Measurements from ENCODE around the gene CLDN18. TPM values are rescaled to one million over a fixed set of nuclear protein-coding genes. Genes with fewer than 3 reads are reported as not detected.
A peak's percentile ranks its signal among the peaks of the same experiment; 100 is the strongest.

CLDN18 gene
- polyA plus RNA-seq, 1 donor, result 0.44 TPM

GRCh38 chr3:138027821-138028220 lies 17.9 kb downstream of the CLDN18 start:
- no peak for DNase-seq

- no peak for DNase-seq
Observed at GRCh38 chr3:138030734-138031280, 20.8 kb downstream of the CLDN18 start.

- no peak for DNase-seq
Observed at GRCh38 chr3:138031536-138031935, 21.6 kb downstream of the CLDN18 start.

- no peak for DNase-seq
Observed at GRCh38 chr3:138032567-138032966, 22.6 kb downstream of the CLDN18 start.

GRCh38 chr3:138033202-138033691 lies 23.3 kb downstream of the CLDN18 start:
- no peak for DNase-seq

DNA sequence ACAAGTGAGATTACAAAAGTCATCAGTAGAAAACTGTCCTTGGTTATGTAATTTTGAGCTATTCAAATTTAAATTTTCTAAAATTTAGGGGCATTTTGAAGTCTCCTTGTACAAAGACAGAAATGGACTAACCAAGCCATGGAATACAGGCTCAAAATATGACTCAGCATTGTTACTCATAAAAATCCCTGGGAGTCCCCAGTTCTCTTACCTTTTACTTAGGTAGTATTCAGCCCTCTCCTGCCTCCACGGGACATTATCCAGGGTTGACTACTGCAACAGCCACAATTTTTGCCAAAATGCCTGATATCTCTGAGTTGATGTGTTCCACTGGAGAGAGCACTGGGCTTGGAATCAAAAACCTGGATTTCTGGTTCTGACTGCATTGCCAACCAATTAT lies 25.0 kb downstream of the CLDN18 start:
- DNase-seq, result no peak

GRCh38 chr3:138036572-138036971 lies 26.6 kb downstream of the CLDN18 start:
- no peak for DNase-seq

DNA sequence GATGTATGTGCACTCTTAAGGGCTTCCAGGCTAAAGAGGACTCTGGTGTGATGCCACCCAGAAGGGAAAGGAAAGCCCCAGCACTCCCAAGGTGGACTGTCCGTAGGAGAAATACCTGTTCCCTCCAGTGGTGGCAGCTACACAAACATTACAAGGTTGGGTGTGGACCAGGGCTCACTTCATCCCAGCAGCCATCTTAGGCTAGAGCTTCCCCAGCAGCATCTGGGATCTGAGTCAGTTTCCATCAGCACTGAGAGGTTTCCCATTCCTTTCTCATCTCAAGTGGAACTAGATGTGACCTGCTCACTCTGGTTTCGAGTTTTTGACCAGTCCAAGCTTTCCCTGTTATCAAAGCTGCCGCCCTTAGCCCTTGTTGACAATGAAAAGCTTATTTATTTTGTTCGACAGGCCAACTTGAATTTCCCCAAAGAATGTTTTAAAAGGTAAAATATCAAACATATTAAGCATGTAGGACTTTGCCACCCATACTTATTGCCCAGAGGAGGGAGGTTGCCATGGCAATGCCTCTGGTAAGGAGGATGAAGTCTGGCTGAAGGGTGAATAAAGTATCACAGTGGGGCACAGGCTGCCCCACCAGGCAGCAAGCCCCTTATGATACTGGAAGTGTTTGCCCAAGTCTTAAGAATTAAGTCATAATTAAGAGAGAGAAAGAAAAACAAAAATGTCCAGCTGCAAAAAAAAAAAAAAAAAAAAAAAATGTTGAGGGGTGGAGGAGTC lies 28.9 kb downstream of the CLDN18 start:
- no peak for DNase-seq

DNA sequence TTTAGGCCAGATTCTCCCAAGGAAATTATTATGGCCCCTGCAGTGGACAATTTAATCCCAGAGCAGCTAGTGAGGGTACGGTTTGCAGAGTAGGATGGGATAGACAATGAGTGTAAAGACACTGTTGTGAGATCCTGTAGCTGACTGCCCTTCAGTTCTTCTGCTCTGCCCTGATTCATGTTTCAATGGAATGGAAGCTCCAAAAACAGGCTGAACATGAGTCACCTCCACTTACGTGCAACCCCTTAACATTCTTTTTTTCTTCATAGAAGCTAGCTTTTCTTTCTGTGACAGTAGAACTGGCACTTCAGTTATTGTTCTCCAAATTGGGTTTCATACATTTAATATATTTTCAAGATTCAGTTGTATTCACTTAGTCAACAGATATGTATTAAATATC lies 32.1 kb downstream of the CLDN18 start:
- DNase-seq, result no peak

GRCh38 chr3:138043266-138044029 lies 33.5 kb downstream of the CLDN18 start:
- DNase-seq, result no peak

- DNase-seq, result no peak
Observed at GRCh38 chr3:138046085-138046484, 36.1 kb downstream of the CLDN18 start.

DNA sequence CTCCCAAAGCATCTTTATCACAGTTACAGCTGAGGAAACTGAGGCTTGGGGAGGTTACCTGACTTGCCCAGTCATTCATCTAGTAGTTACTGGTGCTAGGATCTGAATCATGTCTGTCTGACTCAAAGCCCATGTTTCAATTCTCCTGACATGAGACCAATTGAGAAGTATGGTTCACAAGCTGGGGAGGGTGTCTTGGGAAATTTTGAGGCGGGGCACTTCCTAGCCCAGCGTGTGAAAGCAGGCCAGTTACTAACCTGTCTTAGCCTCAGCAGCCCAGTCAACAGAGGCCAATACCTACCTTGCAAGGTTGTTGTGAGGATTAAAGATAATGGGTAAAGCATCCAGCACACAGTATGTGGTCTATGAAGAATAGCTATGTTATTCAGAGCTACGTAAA lies 37.0 kb downstream of the CLDN18 start:
- DNase-seq, result no peak

GRCh38 chr3:138047596-138048158 lies 37.7 kb downstream of the CLDN18 start:
- no peak for DNase-seq

DNA sequence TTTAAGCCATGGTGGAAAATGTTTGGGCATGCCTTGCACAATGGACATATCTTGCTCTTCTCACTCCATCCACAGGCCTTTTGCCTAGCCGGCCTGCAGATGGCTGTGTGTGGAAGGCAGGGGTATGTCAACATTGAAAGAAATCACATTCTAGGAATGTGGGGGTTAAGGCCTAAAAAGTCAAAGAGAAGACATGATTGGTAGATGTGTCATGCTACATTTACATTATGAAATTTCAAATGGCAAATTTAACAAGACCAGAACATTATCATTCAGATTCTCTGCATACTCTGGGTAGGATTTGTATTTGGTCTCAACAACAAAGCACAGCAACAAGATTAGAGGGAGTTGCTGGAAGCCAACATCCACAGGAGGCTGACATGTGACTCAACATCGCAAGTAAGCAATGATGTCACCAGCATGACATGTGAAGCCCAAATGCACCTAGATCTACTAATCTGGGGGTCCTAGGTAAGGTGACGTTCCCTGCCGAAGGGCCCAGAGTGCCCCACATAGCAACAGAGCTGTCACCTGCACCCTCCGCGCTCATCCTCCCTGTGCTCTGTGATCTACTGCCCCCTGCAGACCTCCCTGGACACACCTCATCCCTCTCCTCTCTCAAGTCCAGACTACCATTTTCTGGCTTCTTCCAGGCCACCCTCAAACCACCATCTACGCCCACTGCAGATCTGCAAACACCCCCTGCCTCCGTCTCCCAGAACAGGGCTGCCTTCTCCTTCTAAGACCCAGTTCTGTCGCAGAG lies 39.4 kb downstream of the CLDN18 start:
- no peak for DNase-seq

GRCh38 chr3:138051947-138052802 lies 42.2 kb downstream of the CLDN18 start:
- no peak for DNase-seq

GRCh38 chr3:138054057-138054456 lies 44.1 kb downstream of the CLDN18 start:
- DNase-seq, result no peak

DNA sequence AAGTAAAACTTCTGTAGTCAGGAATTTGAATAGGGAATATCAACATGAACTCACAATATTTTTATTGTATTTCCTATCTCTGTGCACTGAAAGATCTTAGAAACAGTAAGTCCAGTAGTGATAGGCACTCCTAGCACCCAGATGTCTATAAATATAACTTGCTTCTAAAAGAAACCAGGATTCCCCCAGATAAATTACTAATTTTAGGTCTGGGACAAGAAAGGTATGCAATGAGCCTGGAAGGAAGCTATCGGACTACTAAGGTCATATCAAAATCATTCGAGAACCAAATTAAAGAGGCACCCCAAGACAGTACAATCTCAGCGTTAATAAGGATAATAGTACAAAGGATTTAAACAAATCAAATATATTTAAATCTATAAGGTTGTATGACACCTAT lies 47.4 kb downstream of the CLDN18 start:
- DNase-seq, result no peak

DNA sequence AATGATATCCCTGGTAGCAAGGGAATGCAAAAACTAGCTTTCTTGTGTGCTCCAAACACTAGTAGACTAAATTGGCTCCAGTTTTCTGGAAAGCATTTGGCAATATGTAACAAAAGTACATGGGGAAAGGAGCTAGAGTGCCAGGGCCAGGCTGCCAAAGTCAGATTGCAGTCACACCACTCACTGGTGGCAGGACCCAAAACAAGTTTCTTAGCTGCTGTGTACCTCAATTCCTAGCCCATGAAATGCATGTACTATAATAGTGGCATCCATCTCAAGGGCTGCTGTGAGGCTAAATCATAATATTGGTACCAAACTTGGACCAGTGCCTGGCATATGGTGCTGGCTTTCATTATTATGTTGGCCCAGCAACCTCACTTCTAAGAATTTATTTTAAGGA lies 49.3 kb downstream of the CLDN18 start:
- peak; percentile 18 for DNase-seq

DNA sequence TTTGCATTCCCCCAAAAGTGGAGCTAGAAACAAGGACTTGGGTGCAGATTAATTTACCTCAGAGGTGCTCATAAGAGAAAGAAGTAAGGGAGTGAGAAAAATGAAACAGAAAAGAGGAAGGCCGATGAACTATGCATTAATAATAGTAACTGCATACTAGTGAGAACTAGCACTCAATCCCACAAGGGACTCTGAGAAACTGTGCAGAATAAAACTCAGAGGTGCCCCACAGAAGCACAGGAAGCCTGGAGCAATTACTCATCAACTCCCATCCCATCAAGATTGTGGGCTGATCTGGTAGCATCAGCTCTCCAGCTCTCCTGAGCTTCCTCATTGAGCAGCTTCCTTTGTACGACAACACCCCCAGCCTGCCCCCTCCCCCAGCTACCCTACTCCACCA lies 50.8 kb downstream of the CLDN18 start:
- no peak for DNase-seq

- no peak for DNase-seq
Observed at GRCh38 chr3:138062037-138062436, 52.1 kb downstream of the CLDN18 start.

DNA sequence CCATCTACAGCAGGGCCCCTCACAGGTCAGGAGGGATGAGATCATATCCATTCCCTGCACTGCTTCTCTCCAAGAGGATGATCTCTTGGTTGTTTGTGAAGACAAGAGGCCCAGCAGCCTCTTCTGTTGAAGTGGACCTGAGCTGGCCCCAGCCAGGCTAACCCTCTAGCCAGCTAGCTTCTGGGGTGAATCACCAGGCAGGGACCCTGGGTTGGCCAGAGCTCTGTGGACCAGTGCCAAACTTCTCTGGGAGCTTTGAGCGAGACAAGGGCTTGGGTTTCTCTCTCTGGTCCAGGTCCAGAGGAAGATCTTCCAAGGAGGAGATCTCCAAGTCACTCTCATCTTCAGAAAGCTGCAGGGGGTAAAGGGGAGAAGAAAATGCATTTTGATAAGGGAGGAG lies 52.7 kb downstream of the CLDN18 start:
- no peak for DNase-seq

DNA sequence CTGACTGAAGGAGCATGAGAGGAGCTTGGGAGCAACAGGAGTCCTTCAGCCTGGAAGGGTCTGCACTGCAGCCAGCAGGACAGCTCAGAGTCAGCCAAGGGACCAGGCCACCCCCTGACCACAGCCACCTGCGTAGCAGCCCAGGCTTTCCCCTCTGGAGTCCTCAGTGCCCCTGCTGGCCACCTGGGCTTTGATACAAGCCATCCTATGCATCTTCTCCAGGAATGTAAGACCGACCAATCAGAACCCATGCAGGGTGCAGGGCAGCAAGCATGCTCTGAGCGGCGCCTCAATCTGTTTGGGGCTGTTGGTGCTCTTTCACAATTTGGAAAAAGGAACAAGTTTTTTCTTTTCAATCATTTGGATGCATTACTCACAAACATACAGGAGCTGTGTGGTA lies 53.5 kb downstream of the CLDN18 start:
- DNase-seq, result no peak
